Aortic smooth muscle cell (primary cell): ENCODE results near the gene RTN3. TPM values are rescaled to one million over a fixed set of nuclear protein-coding genes. Genes with fewer than 3 reads are reported as not detected.

Source experiments
- total RNA-seq: library from RNA; depleted of rRNA; stranded (reverse); fragments of >200 nt; gene quantifications from 2 replicates; pipeline ENCODE4 v1.2.3, GENCODE V29; 2014

RTN3 gene
- total RNA-seq: 47.3 and 65.6 TPM in 2 replicates

GRCh38 chr11:63681321-63682065 is at the start of gene RTN3:
Gene RTN3, plus strand, starts transcription at chr11:63681500. Its CDS starts 137 bp downstream, at chr11:63681637.

DNA sequence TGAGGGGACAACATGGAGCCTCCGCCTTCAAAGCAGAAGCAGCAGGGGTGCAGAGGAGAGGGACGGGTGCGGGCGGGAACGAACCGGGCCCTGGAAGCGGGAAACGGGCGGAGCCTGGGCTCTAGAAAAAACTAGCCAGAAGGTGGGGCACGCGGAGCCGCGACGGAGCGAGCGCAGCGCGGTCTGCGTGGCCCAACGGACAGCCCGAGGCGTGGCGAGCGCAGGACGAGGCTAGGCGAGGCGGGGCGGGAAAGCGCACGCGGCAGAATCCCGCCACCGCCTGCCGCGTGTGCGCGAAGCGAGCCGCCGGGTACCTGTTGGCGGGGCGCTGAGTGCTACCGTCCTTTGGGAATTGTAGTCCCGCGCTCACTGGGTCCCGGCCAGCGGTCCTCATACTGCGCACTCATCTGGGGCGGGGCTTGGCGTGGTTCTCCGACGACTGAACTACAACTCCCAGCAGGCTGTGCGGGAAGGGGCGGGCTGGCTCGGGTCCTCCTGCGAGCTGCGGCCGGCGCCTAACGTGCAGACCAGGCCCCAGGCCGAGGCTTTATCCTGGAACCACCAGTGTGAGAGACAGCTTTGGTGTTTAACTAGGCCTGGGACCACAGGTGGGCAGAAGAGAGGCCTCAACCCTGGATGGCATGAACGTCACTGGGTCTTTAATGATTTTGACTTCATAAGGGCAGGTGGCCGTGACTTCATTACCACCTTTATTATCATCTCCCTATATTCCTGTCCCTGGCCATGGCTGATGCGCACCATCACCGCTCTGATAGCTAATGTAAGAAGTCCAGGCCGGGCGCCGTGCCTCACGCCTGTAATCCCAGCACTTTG is 9.8 kb upstream of the RTN3 start, which contains the start of gene ATL3:
Gene ATL3 (minus strand): TSS at position 55 of the 834 bp plus-strand sequence. CDS start 41 bp downstream, at position 14.

GRCh38 chr11:63768237-63769041 is 87.1 kb downstream of the RTN3 start, which contains the start of gene ZFTA:
Gene ZFTA, minus strand, starts transcription at chr11:63768775. Its CDS starts 153 bp downstream, at chr11:63768622.

Other genes starting within 250 kb of the RTN3 start
- not detected in 2 replicates for gene PLAAT5, start 190.3 kb upstream of the RTN3 start, total RNA-seq
- not detected in 2 replicates for gene LGALS12, start 175.4 kb upstream of the RTN3 start, total RNA-seq
- gene PLAAT4, start 144.7 kb upstream of the RTN3 start, total RNA-seq: 24.3 and 24.6 TPM in 2 replicates
- gene PLAAT2, start 118.1 kb upstream of the RTN3 start, total RNA-seq: not detected in 2 replicates
- 14.4 and 28.1 TPM in 2 replicates for gene PLAAT3, start 67.1 kb upstream of the RTN3 start, total RNA-seq
- gene ATL3, start 10.1 kb upstream of the RTN3 start, total RNA-seq: 202 and 222 TPM in 2 replicates
- gene ZFTA, start 87.3 kb downstream of the RTN3 start, total RNA-seq: 12.4 and 14.0 TPM in 2 replicates
- 8.2 and 9.4 TPM in 2 replicates for gene SPINDOC, start 132.0 kb downstream of the RTN3 start, total RNA-seq
- gene MARK2, start 157.6 kb downstream of the RTN3 start, total RNA-seq: 6.6 and 8.0 TPM in 2 replicates
- gene RCOR2, start 235.7 kb downstream of the RTN3 start, total RNA-seq: 1.1 and 2.0 TPM in 2 replicates